Activated T-cell treated with anti-CD3 and anti-CD28 coated beads for 48 hours (primary cell): ENCODE measurements around the gene RNF125.

Source experiments
- DNase-seq: peaks from one replicate; pipeline ENCODE4 v3.0.0-alpha.2; 2020; ENCODE audit warnings: low read depth

The RNF125 gene

DNA sequence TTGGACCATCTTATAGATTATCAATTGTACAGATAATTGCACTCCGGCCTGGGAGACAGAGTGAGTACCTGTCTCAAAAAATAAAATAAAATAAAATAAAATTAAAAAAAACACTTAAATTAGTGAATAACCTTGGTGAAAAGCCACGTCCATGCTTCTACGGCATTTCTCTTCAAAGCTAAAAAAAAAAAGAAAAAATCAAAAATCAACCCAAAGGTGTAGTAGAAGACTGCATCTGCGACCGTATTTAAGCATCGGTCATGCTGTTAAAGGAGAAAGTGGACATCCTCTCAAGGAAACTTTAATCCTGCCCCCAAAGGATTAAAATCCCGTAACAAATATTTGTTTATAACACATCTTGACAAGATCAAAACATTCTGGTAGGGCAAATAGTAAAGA is 72.7 kb downstream of the RNF125 start:
- no peak for DNase-seq

DNA sequence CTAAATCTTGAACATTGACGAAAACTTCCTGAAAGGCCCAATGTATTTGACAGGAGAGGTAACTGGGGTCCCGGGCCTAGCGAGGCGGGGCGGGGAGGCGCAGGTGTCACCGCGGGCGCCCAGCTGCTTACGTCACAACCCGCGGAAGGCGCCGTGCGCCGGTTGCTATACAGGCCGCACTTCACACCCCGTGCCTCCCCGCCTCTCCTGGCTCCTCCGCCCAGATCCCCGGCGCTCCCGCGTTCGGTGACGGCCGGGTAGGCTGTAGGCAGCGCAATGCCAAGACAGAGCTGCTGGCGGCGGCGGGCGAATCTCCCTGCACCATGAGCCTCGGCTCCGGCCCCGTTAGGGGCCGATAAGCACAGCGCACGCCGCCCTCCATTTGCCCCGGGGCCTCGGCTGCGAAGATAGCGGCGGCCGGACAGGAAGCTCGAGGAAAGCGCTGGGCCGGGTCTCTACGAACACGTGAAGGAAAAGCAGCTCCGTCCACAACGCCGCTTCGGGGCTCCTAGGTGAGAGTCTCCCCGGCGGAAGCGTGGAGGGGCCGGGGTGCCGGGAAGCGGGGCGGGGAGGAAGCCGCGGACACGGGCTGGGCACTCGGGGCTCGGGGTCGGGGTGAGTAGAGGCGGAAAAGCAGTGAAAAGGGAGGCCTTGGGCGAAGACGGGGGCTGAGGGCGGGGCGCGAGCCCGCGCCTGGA is 73.2 kb downstream of the RNF125 start, which contains the start of gene RNF138:
TSS of gene RNF138 (plus strand) at position 151 of the 698 bp plus-strand sequence. CDS start 903 bp downstream, outside the sequence.
- DNase-seq: peak; percentile 84

DNA sequence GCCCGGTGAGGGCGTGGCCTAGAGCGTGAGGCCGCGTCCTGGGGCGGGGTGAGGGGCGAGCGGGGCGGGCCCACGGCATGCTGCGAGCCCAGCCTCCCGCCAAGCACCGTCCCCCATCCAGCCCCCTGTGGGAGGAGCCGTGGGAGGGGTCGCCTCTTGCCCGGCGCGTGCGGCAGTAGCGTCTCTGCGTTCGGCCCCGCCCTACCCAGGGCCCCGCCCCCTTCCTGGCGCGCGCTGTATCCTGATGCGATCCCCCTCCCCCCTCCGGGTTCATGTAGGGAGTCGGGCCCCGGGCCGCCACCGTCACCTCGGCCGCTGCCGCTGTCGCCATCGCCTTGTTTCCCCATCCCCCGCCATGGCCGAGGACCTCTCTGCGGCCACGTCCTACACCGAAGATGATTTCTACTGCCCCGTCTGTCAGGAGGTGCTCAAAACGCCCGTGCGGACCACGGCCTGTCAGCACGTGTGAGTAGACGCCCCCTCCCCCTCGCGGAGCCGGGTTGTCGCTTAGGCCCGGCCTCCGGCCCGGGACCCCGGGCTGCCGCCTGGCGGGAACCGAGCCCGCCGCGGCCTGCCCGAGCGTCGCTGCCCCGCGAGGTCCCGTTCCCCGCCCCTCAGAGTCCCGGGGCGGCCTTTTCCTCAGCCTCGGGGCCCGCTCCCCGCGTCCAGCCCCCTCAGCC is 73.9 kb downstream of the RNF125 start:
- DNase-seq: peak; percentile 100

DNA sequence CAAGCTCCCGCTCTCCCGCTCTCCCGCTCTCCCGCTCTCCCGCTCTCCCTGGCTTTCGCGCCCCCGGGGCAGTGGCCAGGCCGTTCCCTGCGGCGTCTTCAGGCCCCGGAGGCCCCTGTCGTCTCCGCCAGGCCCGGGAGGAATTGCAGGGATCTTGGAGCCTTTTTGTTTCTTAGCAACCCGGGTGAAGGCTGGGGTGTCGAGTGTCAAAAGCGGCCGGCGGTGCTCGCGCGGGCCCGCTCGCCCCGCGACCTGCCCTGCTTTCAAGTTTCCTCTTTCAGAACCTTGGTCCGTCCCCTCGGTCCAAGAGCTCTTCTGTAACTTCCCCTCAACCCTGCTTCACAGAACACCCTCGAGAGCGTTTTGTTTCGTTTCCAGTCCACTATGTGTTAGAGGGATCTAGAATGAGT is 74.5 kb downstream of the RNF125 start:
- peak; percentile 24 for DNase-seq

DNA sequence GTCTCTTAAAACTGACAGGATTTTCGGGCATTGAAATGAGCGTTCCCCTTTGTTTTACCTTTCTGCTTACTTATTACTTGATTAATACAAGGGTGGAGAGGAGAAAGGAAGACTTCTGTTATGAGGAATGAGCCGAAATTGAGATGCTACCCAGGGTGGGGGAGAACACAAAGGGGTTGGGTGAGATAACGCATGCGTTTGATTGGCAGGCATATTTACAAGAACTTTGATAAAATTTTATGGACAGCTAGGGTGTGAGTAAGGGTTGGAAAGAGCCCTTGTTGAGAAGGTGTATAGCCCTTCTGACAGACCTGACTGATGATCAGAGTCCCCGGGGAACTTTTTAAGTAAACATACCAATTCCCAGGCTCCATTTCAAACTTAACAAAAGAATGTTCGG is 74.9 kb downstream of the RNF125 start:
- DNase-seq: no peak

DNA sequence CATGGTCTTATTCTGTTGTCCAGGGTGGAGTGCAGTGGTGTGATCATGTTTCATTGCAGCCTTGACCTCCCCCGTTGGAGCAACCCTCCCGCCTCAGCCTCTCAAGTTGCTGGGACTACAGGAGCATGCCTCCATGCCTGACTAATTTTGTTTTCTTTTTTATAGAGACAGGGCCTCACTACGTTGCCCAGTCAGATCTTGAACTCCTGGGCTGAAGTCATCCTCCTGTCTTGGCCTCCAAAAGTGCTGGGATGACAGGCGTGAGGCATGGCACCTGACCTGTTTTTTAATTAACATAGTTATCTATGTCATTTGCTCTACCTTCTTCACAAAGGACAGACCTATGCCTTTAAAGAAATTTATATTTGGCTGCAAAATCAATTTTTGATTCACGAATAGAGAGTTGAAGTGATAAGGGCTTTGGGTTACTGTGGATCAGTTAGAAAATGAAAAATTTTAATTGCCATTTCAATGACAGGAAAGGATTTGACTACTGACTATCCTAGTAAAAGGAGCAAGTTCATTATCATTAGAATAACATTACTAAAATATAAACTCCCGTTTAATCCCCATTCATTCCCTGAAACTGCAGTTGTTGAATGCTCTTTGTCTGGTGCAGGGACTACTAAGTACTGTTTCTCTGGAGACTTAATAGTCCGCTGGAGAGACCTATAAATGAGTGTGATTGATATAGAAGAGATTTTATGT is 76.7 kb downstream of the RNF125 start:
- no peak for DNase-seq

DNA sequence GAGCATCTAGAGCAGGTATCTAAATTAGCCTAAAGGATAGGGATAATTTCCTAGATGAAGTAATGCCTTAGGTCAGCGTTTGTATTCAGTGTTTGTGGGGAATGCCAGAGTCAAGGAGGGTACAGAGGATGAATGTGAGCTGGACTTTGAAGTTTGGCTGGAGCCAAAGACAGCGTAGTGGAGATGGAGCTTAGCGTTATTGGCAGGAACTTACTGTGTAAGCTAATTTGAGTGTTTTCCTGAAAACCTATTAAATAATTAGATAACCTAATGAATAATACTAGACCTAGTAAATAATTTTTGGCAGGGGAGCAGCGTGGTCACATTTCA is 77.2 kb downstream of the RNF125 start:
- no peak for DNase-seq

DNA sequence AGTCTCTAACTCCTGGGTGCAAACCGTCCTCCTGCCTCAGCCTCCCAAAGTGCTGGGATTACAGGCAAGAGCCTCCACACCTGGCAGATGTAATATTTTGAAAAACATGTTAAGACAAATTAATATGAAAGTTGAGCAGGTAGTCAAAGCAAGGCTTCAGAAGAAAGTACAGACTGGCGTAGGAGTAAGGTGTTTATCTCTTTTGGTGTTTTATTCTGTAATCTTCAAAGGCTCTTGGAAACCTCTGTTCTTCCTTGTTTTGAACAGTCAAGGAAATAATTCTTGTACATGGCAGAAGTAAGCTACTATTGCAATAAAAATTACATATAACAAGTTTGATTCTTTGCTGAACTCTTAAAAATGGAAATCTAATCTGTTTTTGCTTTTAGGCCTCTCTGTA is 78.3 kb downstream of the RNF125 start:
- DNase-seq: no peak

DNA sequence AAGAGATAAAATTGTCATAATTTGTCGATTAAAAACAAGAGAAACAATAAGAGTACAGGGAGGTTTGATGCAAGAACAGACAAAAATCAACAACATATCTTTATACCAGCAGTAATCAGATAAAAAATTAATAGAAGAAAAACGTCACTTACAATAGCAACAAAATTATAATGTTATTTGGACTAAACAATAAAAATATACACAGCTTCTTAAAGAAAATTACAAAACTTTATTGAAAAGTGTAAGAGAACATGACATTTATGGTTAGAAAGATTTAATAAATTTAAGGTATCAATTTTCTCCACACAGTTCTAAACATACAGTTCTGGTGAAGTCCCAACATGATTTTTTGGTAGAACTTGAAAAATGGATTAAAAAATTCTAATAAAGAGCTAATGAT is 85.9 kb downstream of the RNF125 start:
- no peak for DNase-seq

DNA sequence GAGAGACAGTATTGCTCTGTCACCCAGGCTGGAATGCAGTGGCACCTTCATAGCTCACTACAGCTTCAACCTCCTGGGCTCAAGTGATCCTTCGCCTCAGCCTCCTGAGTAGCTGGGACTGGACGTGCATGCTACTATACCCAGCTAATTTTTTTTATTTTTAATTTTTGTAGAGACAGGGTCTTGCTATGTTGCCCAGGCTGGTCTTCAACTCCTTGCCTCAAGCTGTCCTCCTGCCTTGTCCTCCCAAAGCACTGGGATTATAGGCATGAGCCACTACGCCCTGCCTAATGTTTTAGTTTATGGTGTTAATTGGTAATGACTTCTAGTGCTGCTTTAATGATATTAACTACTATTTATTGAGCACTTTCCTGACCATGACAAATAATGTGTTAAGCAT is 91.4 kb downstream of the RNF125 start:
- no peak for DNase-seq

DNA sequence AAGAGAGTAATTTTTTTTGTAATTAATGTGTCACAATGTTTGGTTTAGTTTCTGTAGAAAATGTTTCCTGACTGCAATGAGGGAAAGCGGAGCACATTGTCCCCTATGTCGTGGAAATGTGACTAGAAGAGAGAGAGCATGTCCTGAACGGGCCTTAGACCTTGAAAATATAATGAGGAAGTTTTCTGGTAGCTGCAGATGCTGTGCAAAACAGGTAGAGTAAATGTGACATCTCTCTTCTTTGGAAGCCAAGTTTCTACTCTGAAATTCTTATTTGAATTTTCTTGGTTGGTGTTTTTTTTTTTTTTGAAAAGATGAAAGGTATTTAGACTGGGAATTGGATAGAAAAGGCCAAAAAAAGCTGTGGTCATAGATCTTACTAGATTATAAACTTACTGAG is 93.1 kb downstream of the RNF125 start:
- no peak for DNase-seq

DNA sequence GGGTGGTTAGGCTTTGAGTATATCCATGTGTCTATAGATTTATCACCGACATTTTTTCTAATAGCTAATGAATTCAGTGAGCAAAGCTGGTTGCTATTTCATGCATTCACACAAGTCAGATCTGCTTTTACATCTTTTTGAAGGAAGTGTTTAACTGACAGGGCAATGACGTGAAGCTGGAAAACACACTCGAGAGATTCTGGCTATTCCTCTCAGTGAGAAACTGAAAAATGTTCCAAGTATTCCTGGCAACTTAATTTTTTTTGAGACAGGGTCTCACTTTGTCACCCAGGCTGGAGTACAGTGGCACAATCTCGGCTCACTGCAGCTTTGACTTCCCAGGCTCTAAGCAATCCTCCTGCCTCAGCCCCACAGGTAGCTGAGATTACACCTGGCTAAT is 94.2 kb downstream of the RNF125 start:
- DNase-seq: no peak

DNA sequence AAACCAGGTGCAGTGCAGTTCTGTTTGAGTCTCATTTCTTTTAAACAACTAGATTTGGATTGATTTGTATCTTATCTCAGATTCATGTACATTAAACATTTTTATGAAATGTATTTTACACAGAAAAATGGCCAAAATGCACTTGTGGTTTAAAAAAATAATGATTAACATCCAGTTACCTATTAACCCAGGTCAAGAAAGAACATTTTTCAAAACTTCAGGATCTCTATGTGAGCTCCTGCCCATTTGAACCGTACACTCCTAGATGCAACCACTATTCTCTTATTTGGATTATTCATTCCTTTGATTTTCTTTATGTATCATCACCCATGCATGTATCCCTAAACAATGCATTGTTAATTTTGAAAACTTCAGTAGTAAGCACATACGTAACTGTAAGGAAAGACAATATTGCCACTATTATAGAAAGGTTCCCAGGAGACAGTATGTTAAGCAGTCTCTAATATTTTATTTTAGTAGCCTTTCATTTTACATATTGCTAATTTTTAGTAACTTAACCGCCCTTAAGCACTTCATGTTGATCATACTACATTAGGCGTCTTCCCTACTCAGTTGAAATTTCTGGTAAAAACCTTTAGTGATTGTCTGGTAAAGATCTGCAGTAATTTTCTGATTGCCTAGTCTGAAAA is 95.8 kb downstream of the RNF125 start:
- no peak for DNase-seq

DNA sequence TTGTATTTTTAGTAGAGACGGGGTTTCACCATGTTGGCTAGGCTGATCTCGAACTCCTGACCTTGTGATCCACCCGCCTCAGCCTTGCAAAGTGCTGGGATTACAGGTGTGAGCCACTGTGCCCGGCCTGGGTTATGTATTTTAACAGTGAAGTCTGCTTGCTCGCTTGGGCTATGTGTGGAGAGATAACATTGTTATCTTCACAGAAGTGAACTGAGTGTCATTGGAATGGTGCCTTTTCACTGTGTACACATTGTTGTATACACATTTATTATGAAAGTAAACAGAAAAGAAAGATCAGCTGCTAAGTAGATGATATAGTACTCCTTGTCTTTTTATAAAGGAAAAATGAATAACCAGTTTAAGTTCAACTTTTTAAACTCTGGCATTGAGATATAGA is 103.4 kb downstream of the RNF125 start:
- no peak for DNase-seq
